ENCODE data around the gene ST7L. TPM values are rescaled to one million over a fixed set of nuclear protein-coding genes. Genes with fewer than 3 reads are reported as not detected.

ST7L gene
- total and polyA plus RNA-seq, 2 of the 4 experiments (the other 2 are of a cell fraction): 7.7 to 14.7 TPM

- no peaks in the 10 kb centered on the region for H4K20me1 ChIP-seq (ENCODE audit: insufficient read depth, low read length)
- no peak overlapping the region for H3K9ac ChIP-seq (ENCODE audit: low read depth, low read length)
- dilution Hi-C loops (cut with HindIII; ENCODE audit: low sequenced_read_pairs, unreplicated experiment) (no loop called here), intact Hi-C loops (cut with micrococcal nuclease) (no loop called here), in situ Hi-C loops (cut with MboI; ENCODE audit: low sequenced_read_pairs) (no loop called here)
- H3K4me2 ChIP-seq (ENCODE audit: low read depth, low read length): no peak overlapping the region
- no peak for TF ChIP-seq ELK1 (IDR thresholded peaks at IDR 0.05; ENCODE audit: borderline replicate concordance, low read depth, low read length)
- TF ChIP-seq RFX5 (IDR thresholded peaks at IDR 0.05; ENCODE audit: low read depth, low read length): no peak
- TF ChIP-seq CHD1 (IDR thresholded peaks at IDR 0.05; ENCODE audit: low read depth, low read length): no peak
- no peak for TF ChIP-seq CTCF (conservative IDR thresholded peaks at IDR 0.05; ENCODE audit: low read depth, low read length)
- no peak for TF ChIP-seq MXI1 (IDR thresholded peaks at IDR 0.05; ENCODE audit: borderline replicate concordance, low read depth, low read length)
- no peak for TF ChIP-seq SMC3 (IDR thresholded peaks at IDR 0.05; ENCODE audit: low read depth, low read length)
- TF ChIP-seq NFE2L2 (IDR thresholded peaks at IDR 0.05; ENCODE audit: low read depth, low read length): no peak
- TF ChIP-seq RCOR1 (IDR thresholded peaks at IDR 0.05; ENCODE audit: insufficient replicate concordance, low read length): no peak
- TF ChIP-seq USF2 (IDR thresholded peaks at IDR 0.05; ENCODE audit: low read depth, low read length): no peak
- no TSS peak for BruUV-seq (replicated peaks)
- no peak for ATAC-seq (ENCODE audit: low read depth)
- H3K9me3 ChIP-seq (ENCODE audit: control insufficient read depth, insufficient read depth, low read length): peaks cover 8% of the 10 kb centered on the region
- no peaks in the 10 kb centered on the region; a peak in 1 of 4 replicates for H3K79me1 ChIP-seq (ENCODE audit: low read depth in 1 of 2, low read length in 2 of 2)
- no peak overlapping the region for H2AFZ ChIP-seq (replicated peaks; ENCODE audit: low read length, poor library complexity)
- ChIA-PET POLR2A (ENCODE audit: unreplicated experiment) (interaction anchor here (0.6 kb wide), 1 partner anchor 1049 kb away, joined by 3 read pairs; no protein-coding TSS in a partner anchor), CTCF (no interaction called here)
- H2BK5ac ChIP-seq (ENCODE audit: low read depth, low read length, poor library complexity, severe bottlenecking): no peak overlapping the region
- no peak overlapping the region for H2BK20ac ChIP-seq (ENCODE audit: low read depth, low read length)
- no peak overlapping the region for H4K91ac ChIP-seq (ENCODE audit: insufficient read depth, low read depth, low read length)
- H2AK5ac ChIP-seq (ENCODE audit: low read depth, low read length): no peak overlapping the region
- H3K4ac ChIP-seq (ENCODE audit: low read depth, low read length): no peak overlapping the region
- H3K4me1 ChIP-seq (ENCODE audit: control insufficient read depth, insufficient read depth, low read length): no peaks in the 10 kb centered on the region; the same call in 1 of the 2 replicates
- WGBS, 2 experiments (ENCODE audit: extremely low coverage in 2 of 2, insufficient read length in 1 of 2): no CpG with 5 or more reads among the region's 1 CpG
- H3K9me1 ChIP-seq (ENCODE audit: insufficient read depth, low read length): no peaks in the 10 kb centered on the region
- H4K5ac ChIP-seq (ENCODE audit: low read depth, low read length): no peak overlapping the region
- H3K36me3 ChIP-seq (ENCODE audit: control insufficient read depth, insufficient read depth, low read length): peaks cover 9% of the 10 kb centered on the region
- no peak overlapping the region for H3K27ac ChIP-seq (ENCODE audit: insufficient read depth, low read length)
- H2AK9ac ChIP-seq (replicated peaks; ENCODE audit: low read depth, low read length, poor library complexity): no peak overlapping the region
- H3K23ac ChIP-seq (ENCODE audit: low read depth, low read length): no peak overlapping the region
- no peak overlapping the region for H4K8ac ChIP-seq (ENCODE audit: low read depth in 2 of 2, low read length in 2 of 2)
- no peak for DNase-seq
- no peak overlapping the region for H2BK15ac ChIP-seq (ENCODE audit: low read depth, low read length)
- H3K14ac ChIP-seq (replicated peaks; ENCODE audit: low read depth, low read length): no peak overlapping the region
- H3K56ac ChIP-seq (ENCODE audit: extremely low read depth, insufficient read depth, low read length): no peak overlapping the region
- H3K18ac ChIP-seq (ENCODE audit: low read depth, low read length): no peak overlapping the region
- H2BK120ac ChIP-seq (ENCODE audit: low read depth, low read length): no peak overlapping the region
- no peaks in the 10 kb centered on the region for H3K27me3 ChIP-seq (ENCODE audit: control insufficient read depth, insufficient read depth, low read length)
- H3K4me3 ChIP-seq (ENCODE audit: insufficient read depth, low read depth, low read length): no peak overlapping the region
These were observed 29.2 kb downstream of the ST7L start for GRCh38 chr1:112589766-112590165.

All from IMR-90 (cell line).